GM23248 (cell line): ENCODE data around the gene CTNND2. TPM values are rescaled to one million over a fixed set of nuclear protein-coding genes. Genes with fewer than 3 reads are reported as not detected.

Experiments
- DNase-seq: peaks from one replicate; pipeline ENCODE4 v3.0.0-alpha.2; 2015
- H2AFZ ChIP-seq: fragments of 200-600 bp; sonication (generic); 2 replicates; pipeline ENCODE4 v1.6.1; 2016; ENCODE audit warnings: antibody characterized with exemption
- H3F3A ChIP-seq: fragments of 200-600 bp; sonication (generic); 2 replicates; pipeline ENCODE4 v1.6.1; 2016; ENCODE audit warnings: mild to moderate bottlenecking, antibody characterized with exemption, mixed run types; ENCODE audit not compliant: insufficient read depth
- H3K27ac ChIP-seq: fragments of 200-600 bp; sonication (generic); 2 replicates; pipeline ENCODE4 v1.5.1; 2016; ENCODE audit warnings: mild to moderate bottlenecking
- H3K27me3 ChIP-seq: fragments of 200-600 bp; sonication (generic); replicated peaks from 2 replicates; pipeline ENCODE4 v1.6.1; 2016; ENCODE audit warnings: mild to moderate bottlenecking; ENCODE audit not compliant: insufficient read depth
- H3K36me3 ChIP-seq: fragments of 200-600 bp; sonication (generic); 2 replicates; pipeline ENCODE4 v1.6.1; 2016; ENCODE audit warnings: low read depth, mild to moderate bottlenecking
- H3K4me1 ChIP-seq: fragments of 200-600 bp; sonication (generic); 2 replicates; pipeline ENCODE4 v1.6.1; 2016; ENCODE audit warnings: mild to moderate bottlenecking; ENCODE audit not compliant: insufficient read depth
- H3K4me2 ChIP-seq: fragments of 200-600 bp; sonication (generic); one replicate; pipeline ENCODE4 v1.6.1; 2016; ENCODE audit warnings: mild to moderate bottlenecking; ENCODE audit not compliant: unreplicated experiment
- H3K4me3 ChIP-seq: fragments of 200-600 bp; sonication (generic); 2 replicates; pipeline ENCODE4 v1.5.1; 2016; ENCODE audit warnings: mild to moderate bottlenecking
- H3K79me2 ChIP-seq: fragments of 200-600 bp; sonication (generic); 2 replicates; pipeline ENCODE4 v1.6.1; 2016; ENCODE audit warnings: mild to moderate bottlenecking; ENCODE audit not compliant: insufficient read depth
- H3K9ac ChIP-seq: fragments of 200-600 bp; sonication (generic); 2 replicates; pipeline ENCODE4 v1.6.1; 2016; ENCODE audit warnings: mild to moderate bottlenecking
- H3K9me2 ChIP-seq: fragments of 200-600 bp; sonication (generic); 2 replicates; pipeline ENCODE4 v1.6.1; 2016; ENCODE audit warnings: mixed run types, mild to moderate bottlenecking, moderate library complexity; ENCODE audit not compliant: insufficient read depth
- H3K9me3 ChIP-seq: fragments of 200-600 bp; sonication (generic); one replicate; pipeline ENCODE4 v1.6.1; 2017; ENCODE audit warnings: low read depth
- H4K20me1 ChIP-seq: fragments of 200-600 bp; sonication (generic); 2 replicates; pipeline ENCODE4 v1.6.0; 2016; ENCODE audit not compliant: insufficient read depth
- EZH2 ChIP-seq: fragments of 200-600 bp; sonication (generic); IDR thresholded peaks from 2 replicates; pipeline ENCODE4 v1.6.1; 2018; ENCODE audit warnings: antibody characterized with exemption, mild to moderate bottlenecking; ENCODE audit not compliant: insufficient read depth, poor library complexity, severe bottlenecking
- EZH2phosphoT487 ChIP-seq: fragments of 200-600 bp; sonication (generic); IDR thresholded peaks from 2 replicates; pipeline ENCODE4 v1.6.1; 2018; ENCODE audit warnings: antibody characterized with exemption, moderate library complexity, mild to moderate bottlenecking, low read depth; ENCODE audit not compliant: insufficient read depth
- WGBS, 2 experiments: methylation state at CpG; one replicate each; pipeline ENCODE4 v1.1.6; 2015 to 2017; ENCODE audit warnings: low lambda C conversion rate in 2 of 2, low coverage in 1 of 2; ENCODE audit errors: missing lambda C conversion rate in 2 of 2; 5-methylcytosine and 5-hydroxymethylcytosine counted together
- in situ Hi-C: fragments of 300-500 bp; cut with MboI; formaldehyde crosslinking; loops from 2 replicates; pipeline ENCODE4 v1.15.0; 2020
- polyA plus RNA-seq: library from polyadenylated mRNA; unstranded; fragments of >200 nt; fragmentation: Nextera tagmentation; extraction: Ambion mirVana; gene quantifications from 2 replicates; pipeline ENCODE4 v1.2.1, GENCODE V29; 2016
- total RNA-seq: library from RNA; depleted of rRNA; stranded (reverse); fragments of >200 nt; shearing (Covaris generic); gene quantifications from 2 replicates; pipeline ENCODE4 v1.2.3, GENCODE V29; 2014

Gene CTNND2
- total and polyA plus RNA-seq, 2 experiments from 2014 or later, result not detected

- Histone ChIP-seq H3K9ac (no peak overlapping the region), H3K79me2 (no peaks in the 10 kb centered on the region), H3K4me3 (no peak overlapping the region), H3K27ac (no peak overlapping the region), H3K4me1 (no peaks in the 10 kb centered on the region), H3K9me2 (no peaks in the 10 kb centered on the region), H4K20me1 (no peaks in the 10 kb centered on the region), H2AFZ (no peak overlapping the region), H3K4me2 (no peak overlapping the region), H3K36me3 (no peaks in the 10 kb centered on the region), H3F3A (no peaks in the 10 kb centered on the region), H3K27me3 (no peaks in the 10 kb centered on the region), H3K9me3 (no peaks in the 10 kb centered on the region)
- WGBS, 2 experiments, result 14% methylated on average over 3 of the region's 3 CpGs
- no peak for DNase-seq
- TF ChIP-seq EZH2 (no peak), EZH2phosphoT487 (no peak)
- in situ Hi-C loops, result no loop called here
Measured at GRCh38 chr5:11335881-11336760, 568.1 kb downstream of the CTNND2 start.

- no peaks in the 10 kb centered on the region for H3K4me1 ChIP-seq
- H3K4me3 ChIP-seq, result no peak overlapping the region
- no peaks in the 10 kb centered on the region for H3K79me2 ChIP-seq
- H3K36me3 ChIP-seq, result no peaks in the 10 kb centered on the region
- WGBS, 2 experiments, result 24 to 34% methylated on average over 3 of the region's 3 CpGs
- no peak overlapping the region for H3K9ac ChIP-seq
- in situ Hi-C loops, result no loop called here
- no peak overlapping the region for H3K27ac ChIP-seq
- peak; percentile 3 for DNase-seq
- TF ChIP-seq EZH2phosphoT487 (no peak), EZH2 (no peak)
- H3K9me3 ChIP-seq, result no peaks in the 10 kb centered on the region
- no peaks in the 10 kb centered on the region for H3K27me3 ChIP-seq
- no peak overlapping the region for H2AFZ ChIP-seq
- no peaks in the 10 kb centered on the region for H4K20me1 ChIP-seq
- H3K9me2 ChIP-seq, result no peaks in the 10 kb centered on the region
- H3K4me2 ChIP-seq, result no peak overlapping the region
- H3F3A ChIP-seq, result no peaks in the 10 kb centered on the region
Measured at GRCh38 chr5:11334404-11334803, 569.8 kb downstream of the CTNND2 start.

- Histone ChIP-seq H4K20me1 (no peaks in the 10 kb centered on the region), H3K36me3 (no peaks in the 10 kb centered on the region), H3K9me3 (no peaks in the 10 kb centered on the region), H3K79me2 (no peaks in the 10 kb centered on the region), H3K9ac (no peak overlapping the region), H3K4me2 (no peak overlapping the region), H3F3A (no peaks in the 10 kb centered on the region), H3K27ac (no peak overlapping the region), H3K4me3 (no peak overlapping the region), H3K4me1 (no peaks in the 10 kb centered on the region), H2AFZ (no peak overlapping the region), H3K27me3 (no peaks in the 10 kb centered on the region), H3K9me2 (no peaks in the 10 kb centered on the region)
- in situ Hi-C loops, result no loop called here
- no peak for TF ChIP-seq EZH2phosphoT487
- no peak for TF ChIP-seq EZH2
- no peak for DNase-seq
- 15 to 19% methylated on average over 4 to 5 of the region's 5 CpGs for WGBS, 2 experiments
Measured at GRCh38 chr5:11329679-11330078, 574.6 kb downstream of the CTNND2 start.

- Histone ChIP-seq H3F3A (no peaks in the 10 kb centered on the region), H3K4me2 (no peak overlapping the region), H2AFZ (no peak overlapping the region), H3K9ac (no peak overlapping the region), H3K9me3 (no peaks in the 10 kb centered on the region), H4K20me1 (no peaks in the 10 kb centered on the region), H3K36me3 (no peaks in the 10 kb centered on the region), H3K4me1 (no peaks in the 10 kb centered on the region), H3K9me2 (no peaks in the 10 kb centered on the region), H3K79me2 (no peaks in the 10 kb centered on the region), H3K27me3 (no peaks in the 10 kb centered on the region), H3K27ac (no peak overlapping the region), H3K4me3 (no peak overlapping the region)
- TF ChIP-seq EZH2phosphoT487 (no peak), EZH2 (no peak)
- DNase-seq, result no peak
- in situ Hi-C loops, result no loop called here
- WGBS, 2 experiments, result 7 to 8% methylated on average over 5 of the region's 5 CpGs
Measured at GRCh38 chr5:11324521-11325289, 579.5 kb downstream of the CTNND2 start.
